ENCODE data around the gene TMEM247. TPM values are rescaled to one million over a fixed set of nuclear protein-coding genes. Genes with fewer than 3 reads are reported as not detected.

The TMEM247 gene
- polyA plus RNA-seq, 1 of the 3 experiments (the other 2 are of a cell fraction): not detected

DNA sequence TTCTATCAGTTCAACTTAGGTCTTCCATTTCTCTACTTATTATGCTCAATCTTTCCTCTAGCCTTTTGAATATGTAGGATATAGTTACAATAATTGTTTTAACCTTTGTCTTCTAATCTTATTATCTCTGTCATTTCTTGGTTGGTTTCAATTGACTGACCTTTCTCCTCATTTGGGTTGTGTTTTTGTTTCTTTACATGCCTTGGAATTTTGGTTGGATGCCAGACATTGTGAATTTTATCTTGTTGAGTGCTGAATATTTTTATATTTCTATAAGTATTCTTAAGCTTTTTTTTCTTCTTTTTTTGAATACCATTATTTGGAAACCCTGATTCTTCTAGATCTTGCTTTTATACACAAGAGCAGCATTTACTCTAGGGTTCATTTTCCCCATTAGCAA is 30.7 kb upstream of the TMEM247 start:
- H3K9ac ChIP-seq: no peak overlapping the region
- no peaks in the 10 kb centered on the region for H3K79me2 ChIP-seq (ENCODE audit: insufficient read depth)
- no peaks in the 10 kb centered on the region for H4K20me1 ChIP-seq (ENCODE audit: insufficient read depth)
- no peaks in the 10 kb centered on the region for H3K9me2 ChIP-seq
- TF ChIP-seq TAF1 (IDR thresholded peaks at IDR 0.05; ENCODE audit: borderline replicate concordance, low read depth, low read length): no peak
- no peak for TF ChIP-seq RCOR1 (IDR thresholded peaks at IDR 0.05; ENCODE audit: low read length)
- TF ChIP-seq TCF12 (IDR thresholded peaks at IDR 0.05): no peak
- TF ChIP-seq, protein P1, sequence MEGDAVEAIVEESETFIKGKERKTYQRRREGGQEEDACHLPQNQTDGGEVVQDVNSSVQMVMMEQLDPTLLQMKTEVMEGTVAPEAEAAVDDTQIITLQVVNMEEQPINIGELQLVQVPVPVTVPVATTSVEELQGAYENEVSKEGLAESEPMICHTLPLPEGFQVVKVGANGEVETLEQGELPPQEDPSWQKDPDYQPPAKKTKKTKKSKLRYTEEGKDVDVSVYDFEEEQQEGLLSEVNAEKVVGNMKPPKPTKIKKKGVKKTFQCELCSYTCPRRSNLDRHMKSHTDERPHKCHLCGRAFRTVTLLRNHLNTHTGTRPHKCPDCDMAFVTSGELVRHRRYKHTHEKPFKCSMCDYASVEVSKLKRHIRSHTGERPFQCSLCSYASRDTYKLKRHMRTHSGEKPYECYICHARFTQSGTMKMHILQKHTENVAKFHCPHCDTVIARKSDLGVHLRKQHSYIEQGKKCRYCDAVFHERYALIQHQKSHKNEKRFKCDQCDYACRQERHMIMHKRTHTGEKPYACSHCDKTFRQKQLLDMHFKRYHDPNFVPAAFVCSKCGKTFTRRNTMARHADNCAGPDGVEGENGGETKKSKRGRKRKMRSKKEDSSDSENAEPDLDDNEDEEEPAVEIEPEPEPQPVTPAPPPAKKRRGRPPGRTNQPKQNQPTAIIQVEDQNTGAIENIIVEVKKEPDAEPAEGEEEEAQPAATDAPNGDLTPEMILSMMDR (IDR thresholded peaks at IDR 0.05): no peak
- TF ChIP-seq, protein P2, sequence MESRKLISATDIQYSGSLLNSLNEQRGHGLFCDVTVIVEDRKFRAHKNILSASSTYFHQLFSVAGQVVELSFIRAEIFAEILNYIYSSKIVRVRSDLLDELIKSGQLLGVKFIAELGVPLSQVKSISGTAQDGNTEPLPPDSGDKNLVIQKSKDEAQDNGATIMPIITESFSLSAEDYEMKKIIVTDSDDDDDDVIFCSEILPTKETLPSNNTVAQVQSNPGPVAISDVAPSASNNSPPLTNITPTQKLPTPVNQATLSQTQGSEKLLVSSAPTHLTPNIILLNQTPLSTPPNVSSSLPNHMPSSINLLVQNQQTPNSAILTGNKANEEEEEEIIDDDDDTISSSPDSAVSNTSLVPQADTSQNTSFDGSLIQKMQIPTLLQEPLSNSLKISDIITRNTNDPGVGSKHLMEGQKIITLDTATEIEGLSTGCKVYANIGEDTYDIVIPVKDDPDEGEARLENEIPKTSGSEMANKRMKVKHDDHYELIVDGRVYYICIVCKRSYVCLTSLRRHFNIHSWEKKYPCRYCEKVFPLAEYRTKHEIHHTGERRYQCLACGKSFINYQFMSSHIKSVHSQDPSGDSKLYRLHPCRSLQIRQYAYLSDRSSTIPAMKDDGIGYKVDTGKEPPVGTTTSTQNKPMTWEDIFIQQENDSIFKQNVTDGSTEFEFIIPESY (IDR thresholded peaks at IDR 0.05; ENCODE audit: borderline replicate concordance, low read depth): no peak
- no peak for TF ChIP-seq MEF2A (IDR thresholded peaks at IDR 0.05; ENCODE audit: borderline replicate concordance, low read depth)
- no peak for TF ChIP-seq FOSL2 (IDR thresholded peaks at IDR 0.05; ENCODE audit: borderline replicate concordance, low read depth)
- no peak for TF ChIP-seq JUND (IDR thresholded peaks at IDR 0.05)
- no peak for TF ChIP-seq GABPA (IDR thresholded peaks at IDR 0.05; ENCODE audit: low read depth)
- TF ChIP-seq, protein P3, sequence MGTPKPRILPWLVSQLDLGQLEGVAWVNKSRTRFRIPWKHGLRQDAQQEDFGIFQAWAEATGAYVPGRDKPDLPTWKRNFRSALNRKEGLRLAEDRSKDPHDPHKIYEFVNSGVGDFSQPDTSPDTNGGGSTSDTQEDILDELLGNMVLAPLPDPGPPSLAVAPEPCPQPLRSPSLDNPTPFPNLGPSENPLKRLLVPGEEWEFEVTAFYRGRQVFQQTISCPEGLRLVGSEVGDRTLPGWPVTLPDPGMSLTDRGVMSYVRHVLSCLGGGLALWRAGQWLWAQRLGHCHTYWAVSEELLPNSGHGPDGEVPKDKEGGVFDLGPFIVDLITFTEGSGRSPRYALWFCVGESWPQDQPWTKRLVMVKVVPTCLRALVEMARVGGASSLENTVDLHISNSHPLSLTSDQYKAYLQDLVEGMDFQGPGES (IDR thresholded peaks at IDR 0.05; ENCODE audit: low read depth, low read length): no peak
- TF ChIP-seq GATA2 (CRISPR knock-in tag; IDR thresholded peaks at IDR 0.05): no peak
- no peak for TF ChIP-seq SIN3A (IDR thresholded peaks at IDR 0.05; ENCODE audit: borderline replicate concordance, low read depth, low read length)
- TF ChIP-seq RFX5 (IDR thresholded peaks at IDR 0.05; ENCODE audit: low read length): no peak
- TF ChIP-seq MXI1 (IDR thresholded peaks at IDR 0.05; ENCODE audit: low read depth, low read length): no peak
- TF ChIP-seq RAD21 (IDR thresholded peaks at IDR 0.05; ENCODE audit: low read length): no peak
- no peak for TF ChIP-seq SMC3 (IDR thresholded peaks at IDR 0.05; ENCODE audit: low read depth, low read length)
- TF ChIP-seq, protein P4, sequence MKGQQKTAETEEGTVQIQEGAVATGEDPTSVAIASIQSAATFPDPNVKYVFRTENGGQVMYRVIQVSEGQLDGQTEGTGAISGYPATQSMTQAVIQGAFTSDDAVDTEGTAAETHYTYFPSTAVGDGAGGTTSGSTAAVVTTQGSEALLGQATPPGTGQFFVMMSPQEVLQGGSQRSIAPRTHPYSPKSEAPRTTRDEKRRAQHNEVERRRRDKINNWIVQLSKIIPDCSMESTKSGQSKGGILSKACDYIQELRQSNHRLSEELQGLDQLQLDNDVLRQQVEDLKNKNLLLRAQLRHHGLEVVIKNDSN (IDR thresholded peaks at IDR 0.05; ENCODE audit: borderline replicate concordance, low read depth): no peak
- TF ChIP-seq, protein P5, sequence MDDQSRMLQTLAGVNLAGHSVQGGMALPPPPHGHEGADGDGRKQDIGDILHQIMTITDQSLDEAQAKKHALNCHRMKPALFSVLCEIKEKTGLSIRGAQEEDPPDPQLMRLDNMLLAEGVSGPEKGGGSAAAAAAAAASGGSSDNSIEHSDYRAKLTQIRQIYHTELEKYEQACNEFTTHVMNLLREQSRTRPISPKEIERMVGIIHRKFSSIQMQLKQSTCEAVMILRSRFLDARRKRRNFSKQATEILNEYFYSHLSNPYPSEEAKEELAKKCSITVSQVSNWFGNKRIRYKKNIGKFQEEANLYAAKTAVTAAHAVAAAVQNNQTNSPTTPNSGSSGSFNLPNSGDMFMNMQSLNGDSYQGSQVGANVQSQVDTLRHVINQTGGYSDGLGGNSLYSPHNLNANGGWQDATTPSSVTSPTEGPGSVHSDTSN (IDR thresholded peaks at IDR 0.05): no peak
- no peak overlapping the region for H3K27ac ChIP-seq (ENCODE audit: low read depth in 2 of 2, low read length in 1 of 2)
- H3K4me2 ChIP-seq: no peak overlapping the region
- H3K36me3 ChIP-seq (replicated peaks in 1 of 2; ENCODE audit: control insufficient read depth in 1 of 2, insufficient read depth in 2 of 2, low read length in 1 of 2): no peaks in the 10 kb centered on the region
- CTCF ChIA-PET: interaction anchor here (1.3 kb wide), 1 partner anchor 438 kb away, joined by 4 read pairs; no protein-coding TSS in a partner anchor
- no peak overlapping the region for H2AFZ ChIP-seq (ENCODE audit: low read depth)
- no peak for DNase-seq
- H3K4me1 ChIP-seq (ENCODE audit: control insufficient read depth in 1 of 2, insufficient read depth in 2 of 2, low read depth in 1 of 2, low read length in 1 of 2): no peaks in the 10 kb centered on the region
- no peaks in the 10 kb centered on the region for H3K27me3 ChIP-seq (ENCODE audit: insufficient read depth)
- H3F3A ChIP-seq (replicated peaks; ENCODE audit: insufficient read depth): no peaks in the 10 kb centered on the region
- peaks cover 16% of the 10 kb centered on the region; the same call in 1 of the 2 replicates for H3K9me3 ChIP-seq
- H3K4me3 ChIP-seq (ENCODE audit: low read depth in 2 of 2, low read length in 1 of 2): no peak overlapping the region
- POLR2A ChIA-PET: no interaction called here

All from SK-N-SH (cell line).